Measurements from ENCODE around the gene CTNNA3.
A peak's percentile ranks its signal among the peaks of the same experiment; 100 is the strongest.
"Not testable (repeated sequence)": the region's sequence is repeated elsewhere in the genome, so short reads cannot be mapped to it uniquely, and the experiment has no call there.

The CTNNA3 gene

DNA sequence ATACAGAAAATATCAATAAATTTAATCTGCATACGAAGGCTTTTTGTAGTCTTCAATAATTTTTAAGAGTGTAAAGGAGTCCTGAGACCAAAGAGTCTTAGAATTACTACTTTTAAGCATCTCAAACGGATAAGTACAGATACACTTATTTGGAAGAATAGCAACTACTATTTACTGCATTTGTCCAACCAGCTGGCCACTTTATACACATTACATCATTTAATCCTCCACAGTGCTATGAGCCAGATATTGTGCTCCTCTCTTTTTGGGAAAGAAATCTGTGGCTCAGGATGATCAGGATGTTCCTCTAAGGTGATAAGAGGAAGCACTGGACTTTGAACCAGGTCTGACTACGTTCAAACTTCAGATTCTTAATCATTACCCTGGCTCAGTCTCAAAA, 1358.8 kb downstream of the CTNNA3 start:
- TF ChIP-seq, protein P1, sequence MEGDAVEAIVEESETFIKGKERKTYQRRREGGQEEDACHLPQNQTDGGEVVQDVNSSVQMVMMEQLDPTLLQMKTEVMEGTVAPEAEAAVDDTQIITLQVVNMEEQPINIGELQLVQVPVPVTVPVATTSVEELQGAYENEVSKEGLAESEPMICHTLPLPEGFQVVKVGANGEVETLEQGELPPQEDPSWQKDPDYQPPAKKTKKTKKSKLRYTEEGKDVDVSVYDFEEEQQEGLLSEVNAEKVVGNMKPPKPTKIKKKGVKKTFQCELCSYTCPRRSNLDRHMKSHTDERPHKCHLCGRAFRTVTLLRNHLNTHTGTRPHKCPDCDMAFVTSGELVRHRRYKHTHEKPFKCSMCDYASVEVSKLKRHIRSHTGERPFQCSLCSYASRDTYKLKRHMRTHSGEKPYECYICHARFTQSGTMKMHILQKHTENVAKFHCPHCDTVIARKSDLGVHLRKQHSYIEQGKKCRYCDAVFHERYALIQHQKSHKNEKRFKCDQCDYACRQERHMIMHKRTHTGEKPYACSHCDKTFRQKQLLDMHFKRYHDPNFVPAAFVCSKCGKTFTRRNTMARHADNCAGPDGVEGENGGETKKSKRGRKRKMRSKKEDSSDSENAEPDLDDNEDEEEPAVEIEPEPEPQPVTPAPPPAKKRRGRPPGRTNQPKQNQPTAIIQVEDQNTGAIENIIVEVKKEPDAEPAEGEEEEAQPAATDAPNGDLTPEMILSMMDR (IDR thresholded peaks at IDR 0.05; ENCODE audit: insufficient read depth, low read depth, low read length, missing control alignments) = no peak

DNA sequence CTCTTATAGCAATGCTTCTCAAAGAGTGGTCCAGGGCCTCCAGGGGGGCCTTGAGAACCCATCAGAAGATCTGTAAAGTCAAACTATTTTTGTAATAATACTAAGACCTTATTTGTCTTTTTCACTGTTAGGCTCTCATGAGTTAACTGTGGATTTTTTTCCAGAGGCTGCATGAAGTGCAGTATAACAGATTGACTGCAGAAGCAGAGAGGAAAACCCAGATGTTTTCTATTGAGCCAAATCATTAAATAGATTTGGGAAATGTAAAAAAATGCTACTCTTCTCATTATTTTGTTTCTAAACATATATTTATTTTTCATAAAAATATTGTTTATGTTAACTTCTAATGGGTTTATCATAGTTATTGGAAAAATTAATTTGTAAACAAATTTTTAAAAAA, 1359.2 kb downstream of the CTNNA3 start:
- H3K4me3 ChIP-seq (ENCODE audit: low read length) = no peak overlapping the region
- TF ChIP-seq, protein P1 (IDR thresholded peaks at IDR 0.05; ENCODE audit: insufficient read depth, low read depth, low read length, missing control alignments) = no peak
- no peak for DNase-seq (ENCODE audit: low read depth)

More for the DNA sequence above, 1358.8 kb downstream of the CTNNA3 start:
- no peak for DNase-seq (ENCODE audit: low read depth)
- no peak overlapping the region for H3K4me3 ChIP-seq (ENCODE audit: low read length)

DNA sequence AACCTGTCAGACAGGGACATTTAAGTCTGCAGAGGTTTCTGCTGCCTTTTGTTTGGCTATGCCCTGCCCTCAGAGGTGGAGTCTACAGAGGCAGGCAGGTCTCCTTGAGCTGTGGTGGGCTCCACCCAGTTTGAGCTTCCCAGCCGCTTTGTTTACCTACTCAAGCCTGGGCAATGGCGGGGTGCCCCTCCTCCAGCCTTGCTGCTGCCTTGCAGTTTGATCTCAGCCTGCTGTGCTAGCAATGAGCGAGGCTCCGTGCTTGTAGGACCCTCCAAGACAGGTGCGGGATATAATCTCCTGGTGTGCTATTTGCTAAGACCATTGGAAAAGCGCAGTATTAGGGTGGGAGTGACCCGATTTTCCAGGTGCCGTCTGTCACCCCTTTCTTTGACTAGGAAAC, 1360.2 kb downstream of the CTNNA3 start:
- not testable (repeated sequence) for H3K4me3 ChIP-seq (ENCODE audit: low read length); DNase-seq (ENCODE audit: low read depth)

DNA sequence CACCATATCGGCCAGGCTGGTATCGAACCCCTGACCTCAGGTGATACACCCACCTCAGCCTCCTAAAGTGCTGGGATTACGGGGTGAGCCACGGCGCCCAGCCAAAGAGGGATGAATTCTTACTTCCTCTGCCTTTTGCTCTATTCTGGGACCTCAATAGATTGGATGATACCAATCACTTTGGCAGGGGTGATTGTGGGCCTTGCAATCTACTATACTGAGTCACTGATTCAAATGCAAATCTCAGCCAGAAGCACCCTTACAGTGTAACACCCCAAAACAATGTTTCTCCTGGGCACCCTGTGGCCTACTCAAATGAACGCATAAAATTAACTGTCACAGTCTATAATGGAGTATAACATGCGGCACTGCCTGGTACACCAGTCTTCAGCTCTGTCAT, 1366.8 kb downstream of the CTNNA3 start:
- TF ChIP-seq, protein P1 (IDR thresholded peaks at IDR 0.05; ENCODE audit: insufficient read depth, low read depth, low read length, missing control alignments) = no peak
- no peak overlapping the region for H3K4me3 ChIP-seq (ENCODE audit: low read length)
- no peak for DNase-seq (ENCODE audit: low read depth)

DNA sequence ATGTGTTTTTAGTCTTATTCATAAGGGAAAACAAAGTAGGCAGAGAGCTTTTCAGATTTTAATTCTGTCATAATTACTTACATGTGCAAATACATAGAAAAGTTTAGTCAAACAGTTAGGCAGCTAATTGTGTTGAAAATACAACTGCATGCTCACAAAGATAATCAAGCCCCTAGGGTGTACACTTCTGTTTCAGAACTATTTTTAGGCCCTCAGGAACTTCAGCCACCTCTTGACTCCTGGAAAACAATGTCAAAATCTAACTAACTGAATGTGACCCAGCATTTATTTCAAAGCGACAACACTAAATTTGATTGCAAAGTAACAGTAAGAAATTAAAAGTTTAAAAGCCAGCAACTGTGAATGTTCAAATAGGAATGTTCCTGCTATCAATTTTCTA, 1369.1 kb downstream of the CTNNA3 start:
- H3K4me3 ChIP-seq (ENCODE audit: low read length) = no peak overlapping the region
- DNase-seq (ENCODE audit: low read depth) = no peak

DNA sequence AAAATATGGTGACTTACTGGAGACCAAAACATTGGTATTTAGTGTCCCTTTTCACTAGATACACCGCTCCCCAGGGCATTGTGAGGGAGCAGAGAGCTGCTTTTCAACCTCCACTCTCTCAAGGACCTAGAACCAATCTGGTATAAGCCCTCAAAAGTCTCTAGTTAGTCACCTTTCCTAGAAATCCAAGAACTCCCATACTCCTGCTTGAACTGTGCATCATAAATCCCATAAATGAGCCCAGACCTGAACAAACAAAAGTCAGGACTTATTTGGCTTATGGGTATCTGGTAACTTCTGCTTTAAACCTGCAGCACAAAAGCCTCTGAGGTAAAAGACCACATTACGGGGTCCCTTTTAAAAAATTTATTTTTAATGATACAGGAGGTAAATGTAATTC, 1373.2 kb downstream of the CTNNA3 start:
- no peak for DNase-seq (ENCODE audit: low read depth)
- TF ChIP-seq, protein P1 (IDR thresholded peaks at IDR 0.05; ENCODE audit: insufficient read depth, low read depth, low read length, missing control alignments) = no peak
- H3K4me3 ChIP-seq (ENCODE audit: low read length) = no peak overlapping the region

More for the DNA sequence above, 1369.1 kb downstream of the CTNNA3 start:
- TF ChIP-seq, protein P1 (IDR thresholded peaks at IDR 0.05; ENCODE audit: insufficient read depth, low read depth, low read length, missing control alignments) = no peak

DNA sequence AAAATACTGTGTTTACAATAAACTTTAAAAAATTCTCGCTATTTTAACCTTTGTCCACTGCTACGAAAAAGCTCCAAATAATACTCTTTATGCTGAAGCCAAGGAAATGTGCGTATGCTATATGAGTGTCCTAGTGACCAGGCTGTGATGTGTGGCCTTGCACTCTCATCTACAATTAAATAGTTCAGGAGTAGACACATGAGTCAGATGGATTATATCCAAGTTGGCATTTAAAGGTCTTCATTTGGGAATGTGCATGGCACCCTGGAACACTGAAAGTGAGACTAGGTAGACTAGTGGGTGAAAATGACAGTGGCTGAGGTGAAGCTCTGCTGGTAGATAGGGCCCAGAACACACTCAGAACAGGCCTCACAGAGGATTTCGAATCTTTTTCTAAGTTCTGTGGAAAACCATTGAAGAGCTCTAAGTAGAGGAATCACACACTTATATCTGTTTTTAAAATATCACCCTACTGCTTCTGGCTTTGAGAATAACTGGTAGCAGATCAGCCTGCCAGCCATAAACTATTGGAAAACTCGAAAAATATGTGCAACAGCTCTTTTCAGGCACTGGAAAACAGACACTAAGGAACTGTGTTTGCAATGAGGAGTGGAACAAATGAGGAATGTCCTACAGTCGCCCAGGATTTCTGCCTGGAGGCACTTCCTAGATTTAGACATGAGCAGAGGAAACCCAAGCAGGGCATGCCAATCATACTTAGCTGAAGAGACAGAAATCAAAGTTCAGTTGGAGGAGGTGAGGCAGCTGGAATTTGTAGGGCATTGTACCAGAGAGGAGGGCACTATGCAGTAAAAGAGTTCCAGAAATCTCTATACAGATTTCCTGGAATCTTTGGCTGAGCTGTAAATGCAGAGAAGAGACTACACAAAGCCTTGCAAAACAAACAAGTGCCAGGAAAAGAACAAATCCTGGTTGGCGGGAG, 1374.0 kb downstream of the CTNNA3 start:
- DNase-seq (ENCODE audit: low read depth) = peak; percentile 5
- no peak overlapping the region for H3K4me3 ChIP-seq (ENCODE audit: low read length)
- TF ChIP-seq, protein P1 (IDR thresholded peaks at IDR 0.05; ENCODE audit: insufficient read depth, low read depth, low read length, missing control alignments) = no peak

All from epithelial cell of esophagus (primary cell).